Inferior parietal cortex (tissue), 1 donor: ENCODE data around the gene STIMATE.

Experiments
- DNase-seq: peaks from one replicate; pipeline ENCODE4 v3.0.0-alpha.2; 2016; ENCODE audit errors: extremely low spot score

STIMATE gene

DNA sequence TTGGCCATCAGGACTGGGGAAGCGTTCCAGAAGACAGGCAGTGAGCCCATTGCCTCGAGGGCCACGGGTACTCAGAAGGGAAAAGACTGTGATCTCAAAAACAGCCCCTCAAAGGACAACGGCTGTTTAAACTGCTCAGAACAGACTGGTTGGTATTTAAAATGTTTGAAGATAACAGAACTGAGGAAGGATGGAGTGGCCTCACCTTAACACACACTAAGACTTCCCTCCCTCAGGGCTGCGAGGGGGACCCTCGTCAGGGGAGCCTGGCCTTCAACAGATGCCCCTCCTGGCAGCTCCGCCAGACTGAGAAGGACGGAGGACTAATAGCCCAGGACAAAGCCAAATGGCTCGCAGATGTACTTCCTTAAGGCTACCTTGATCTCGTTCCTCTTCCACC, 2.6 kb downstream of the STIMATE start:
- DNase-seq = no peak

- DNase-seq = no peak
Measured at GRCh38 chr3:52893723-52894122, 3.6 kb downstream of the STIMATE start.

GRCh38 chr3:52892625-52893311, 4.6 kb downstream of the STIMATE start:
- DNase-seq = no peak

DNA sequence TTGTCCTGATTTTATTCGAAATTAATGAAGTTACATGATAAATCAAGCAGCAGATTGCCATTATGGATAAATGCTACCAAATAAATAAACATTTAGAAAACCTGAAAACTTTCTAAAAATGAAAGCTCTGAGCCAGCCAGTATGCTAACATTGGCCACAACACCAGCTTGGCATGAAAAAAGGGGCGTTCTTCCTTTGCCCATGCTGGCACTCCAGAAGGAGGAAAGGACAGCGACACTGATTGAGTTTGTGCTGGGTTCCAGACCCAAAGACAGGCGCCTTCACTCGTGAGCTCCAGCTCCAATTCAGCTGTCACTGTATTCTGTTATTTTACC, 5.1 kb downstream of the STIMATE start:
- DNase-seq = no peak

DNA sequence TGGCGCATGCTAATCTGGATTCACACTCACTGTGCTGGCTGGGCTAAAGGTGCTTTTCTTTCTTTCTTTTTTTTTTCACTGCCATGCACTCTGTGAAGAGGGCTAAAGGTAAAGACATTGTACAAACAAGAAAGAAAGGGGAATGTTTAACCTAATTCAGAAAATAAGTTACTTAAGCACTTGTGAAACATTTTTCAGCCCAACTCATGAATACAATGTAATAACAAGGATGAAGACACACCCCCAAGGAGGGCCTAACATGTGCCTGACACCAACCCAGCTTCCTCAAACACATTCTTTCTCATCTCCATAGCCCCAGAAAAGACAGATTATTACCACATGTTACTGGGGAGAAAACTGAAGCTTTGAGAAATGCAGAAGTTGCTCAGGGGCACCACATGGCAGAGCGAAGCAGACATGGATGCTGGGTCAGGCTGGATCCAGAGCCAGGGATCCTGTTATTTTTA, 5.7 kb downstream of the STIMATE start:
- DNase-seq = no peak

- DNase-seq = no peak
Measured at GRCh38 chr3:52891164-52891563, 6.2 kb downstream of the STIMATE start.

DNA sequence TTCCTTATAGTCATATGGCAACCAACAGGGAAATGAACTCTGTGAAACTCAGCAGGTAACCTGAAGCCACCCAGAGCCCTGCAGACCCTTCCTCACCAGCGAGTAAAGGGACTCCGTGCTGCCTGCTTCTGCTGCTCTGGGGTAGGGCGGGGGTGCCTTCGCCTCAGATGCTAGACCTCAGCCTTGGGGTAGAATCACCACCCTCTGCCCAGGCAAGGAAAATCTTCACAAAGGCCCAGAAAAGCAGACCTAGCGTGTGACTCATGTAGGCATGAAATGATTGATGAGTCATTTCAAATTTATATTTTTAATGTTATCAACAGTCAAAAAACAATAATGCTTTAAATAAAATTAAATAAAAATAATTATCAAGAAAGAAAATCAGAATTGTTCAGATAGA, 6.6 kb downstream of the STIMATE start:
- no peak for DNase-seq

DNA sequence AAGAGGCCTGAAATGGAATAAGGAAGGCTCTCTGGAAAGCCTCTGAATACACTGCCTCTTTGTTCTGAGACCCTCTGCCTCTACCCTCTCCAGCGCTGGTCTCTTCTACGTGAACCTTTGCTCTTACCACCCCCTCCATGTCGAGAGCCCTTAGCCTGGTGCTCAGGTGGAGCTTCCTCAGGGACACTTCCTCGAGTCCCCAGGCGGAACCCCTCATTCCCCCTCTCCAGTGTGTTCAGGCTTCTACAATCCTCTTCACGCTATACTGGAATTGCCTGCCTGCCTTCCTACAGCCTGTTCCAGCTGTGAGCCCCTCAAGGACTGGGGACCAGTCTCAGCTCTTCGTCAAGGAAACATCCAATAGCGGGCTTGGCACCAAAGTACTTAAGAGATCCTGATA, 7.4 kb downstream of the STIMATE start:
- DNase-seq = no peak

- no peak for DNase-seq
Measured at GRCh38 chr3:52887166-52887565, 10.2 kb downstream of the STIMATE start.

DNA sequence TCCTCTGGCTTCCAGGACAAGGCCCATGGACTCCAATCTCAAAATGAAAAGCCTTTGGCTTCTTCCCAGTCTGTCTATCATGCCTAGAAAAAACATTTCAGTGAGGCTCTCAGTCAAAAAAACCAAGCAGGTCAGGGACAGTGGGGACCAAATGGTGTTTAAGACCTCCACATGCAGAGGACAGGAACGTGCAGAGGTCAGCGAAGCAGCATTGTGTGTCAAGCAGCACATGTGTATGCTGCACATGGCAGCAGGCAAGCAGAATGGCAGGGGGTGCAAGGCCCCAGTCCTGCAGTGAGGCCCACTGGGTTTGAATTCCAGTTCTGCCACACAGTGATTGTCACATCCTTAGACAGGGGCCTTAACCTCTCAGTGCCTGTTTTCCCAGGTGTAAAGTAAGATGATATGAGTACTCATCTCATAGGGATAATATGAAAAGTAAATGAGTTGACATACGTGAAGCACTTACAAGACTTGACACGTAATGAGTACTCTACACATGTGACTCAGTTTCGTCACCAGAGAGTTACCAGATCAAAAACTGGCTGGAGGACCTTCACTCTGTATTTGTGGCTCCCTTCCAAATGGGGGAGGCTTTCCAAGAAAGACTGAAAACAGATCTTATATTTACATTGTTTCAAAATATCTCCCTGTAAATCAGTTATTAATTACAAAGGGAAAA, 11.2 kb downstream of the STIMATE start:
- no peak for DNase-seq

GRCh38 chr3:52882377-52882776, 15.0 kb downstream of the STIMATE start:
- no peak for DNase-seq

DNA sequence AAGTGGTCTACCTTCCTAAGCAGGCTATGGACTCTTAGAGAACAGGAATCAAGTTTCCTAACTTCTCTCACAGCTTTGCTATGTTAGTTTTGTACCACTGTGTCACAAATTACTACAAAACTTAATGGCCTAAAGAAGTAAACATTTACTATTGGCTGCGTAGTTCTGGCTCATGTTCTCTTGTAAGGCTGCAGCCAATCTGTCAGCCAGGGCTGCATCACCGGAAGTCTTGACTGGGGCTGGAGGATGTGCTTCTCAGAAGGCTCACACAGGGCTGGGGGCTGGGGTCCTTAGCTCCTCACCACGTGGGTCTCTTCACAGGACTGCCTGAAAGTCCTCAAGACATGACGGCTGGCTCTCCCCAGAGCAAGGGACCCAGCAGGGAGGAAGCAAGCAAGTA, 15.5 kb downstream of the STIMATE start:
- DNase-seq = no peak

GRCh38 chr3:52880474-52880873, 16.9 kb downstream of the STIMATE start:
- no peak for DNase-seq

DNA sequence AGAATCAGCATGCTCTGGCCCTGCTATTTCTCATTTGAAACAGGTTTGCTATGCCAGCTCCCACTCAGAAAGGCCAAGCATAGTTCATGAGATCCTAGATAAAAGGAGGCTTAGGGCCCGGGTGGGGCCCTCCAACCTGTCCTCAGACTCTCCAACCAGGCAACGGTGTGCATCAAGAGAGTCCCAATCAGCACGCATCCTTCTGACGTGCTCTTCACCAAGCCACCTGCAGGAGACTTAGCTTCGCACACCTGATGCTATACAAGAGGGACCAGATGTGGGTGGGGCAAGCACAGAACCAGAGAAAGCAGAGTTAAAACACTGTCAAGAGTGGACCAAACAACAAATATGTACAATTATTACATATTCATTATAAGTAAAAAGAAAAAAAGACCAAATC, 17.3 kb downstream of the STIMATE start:
- DNase-seq = no peak

- no peak for DNase-seq
Measured at GRCh38 chr3:52879581-52879980, 17.8 kb downstream of the STIMATE start.

- DNase-seq = no peak
Measured at GRCh38 chr3:52879090-52879489, 18.3 kb downstream of the STIMATE start.

DNA sequence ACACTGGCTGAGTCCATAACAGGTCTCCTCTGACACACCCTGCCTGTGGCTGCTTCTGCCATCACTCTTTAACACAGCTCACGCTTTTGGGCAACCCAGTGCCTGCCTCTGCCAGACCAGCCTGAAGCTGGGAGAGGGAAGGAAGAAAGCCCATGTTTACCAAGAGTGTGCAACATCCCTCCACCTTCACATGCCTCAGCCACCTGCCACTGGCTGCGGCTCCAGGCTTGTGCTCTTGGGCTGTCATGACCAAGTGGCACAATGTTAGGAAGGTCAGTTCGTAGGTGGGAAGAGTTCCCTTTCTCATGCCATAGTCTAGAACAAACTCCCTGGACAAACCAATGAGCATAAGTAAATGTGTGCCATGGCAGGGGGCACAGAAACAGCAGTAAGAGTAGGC, 20.3 kb downstream of the STIMATE start:
- no peak for DNase-seq

DNA sequence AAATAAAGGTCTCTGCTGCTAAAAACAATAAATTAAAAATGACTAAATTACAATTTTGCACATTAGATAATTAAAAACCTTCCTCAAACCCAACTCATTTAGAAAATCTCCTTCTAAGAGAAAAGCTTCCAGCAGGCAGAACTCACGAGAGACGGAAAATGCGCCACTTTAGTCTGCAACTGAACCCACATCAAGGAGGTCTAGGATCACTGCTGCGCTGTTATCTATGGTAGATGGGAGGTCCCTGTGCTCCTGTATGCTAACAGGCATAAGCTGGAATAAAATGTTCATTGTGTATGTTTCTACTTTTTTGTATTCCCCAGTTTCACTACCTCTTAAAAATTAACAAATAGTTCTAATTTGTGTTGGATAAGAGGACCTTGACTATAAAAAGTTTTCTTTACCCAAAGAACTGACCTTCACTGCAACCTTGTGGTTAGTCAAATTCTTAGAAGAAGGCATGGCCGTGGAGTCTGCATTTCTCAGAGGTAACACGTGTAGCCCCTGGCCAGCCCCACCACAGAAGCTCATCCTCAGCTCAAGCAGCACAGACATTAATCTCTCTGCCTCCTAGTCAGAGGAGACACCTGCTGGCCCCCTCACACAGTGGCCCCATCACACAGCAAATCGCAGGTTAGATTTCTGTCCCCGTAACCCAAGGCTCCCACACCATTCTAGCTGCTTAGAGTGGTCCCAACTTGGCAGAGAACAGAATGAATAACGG, 22.3 kb downstream of the STIMATE start:
- no peak for DNase-seq

GRCh38 chr3:52874160-52874701, 23.1 kb downstream of the STIMATE start:
- DNase-seq = no peak

DNA sequence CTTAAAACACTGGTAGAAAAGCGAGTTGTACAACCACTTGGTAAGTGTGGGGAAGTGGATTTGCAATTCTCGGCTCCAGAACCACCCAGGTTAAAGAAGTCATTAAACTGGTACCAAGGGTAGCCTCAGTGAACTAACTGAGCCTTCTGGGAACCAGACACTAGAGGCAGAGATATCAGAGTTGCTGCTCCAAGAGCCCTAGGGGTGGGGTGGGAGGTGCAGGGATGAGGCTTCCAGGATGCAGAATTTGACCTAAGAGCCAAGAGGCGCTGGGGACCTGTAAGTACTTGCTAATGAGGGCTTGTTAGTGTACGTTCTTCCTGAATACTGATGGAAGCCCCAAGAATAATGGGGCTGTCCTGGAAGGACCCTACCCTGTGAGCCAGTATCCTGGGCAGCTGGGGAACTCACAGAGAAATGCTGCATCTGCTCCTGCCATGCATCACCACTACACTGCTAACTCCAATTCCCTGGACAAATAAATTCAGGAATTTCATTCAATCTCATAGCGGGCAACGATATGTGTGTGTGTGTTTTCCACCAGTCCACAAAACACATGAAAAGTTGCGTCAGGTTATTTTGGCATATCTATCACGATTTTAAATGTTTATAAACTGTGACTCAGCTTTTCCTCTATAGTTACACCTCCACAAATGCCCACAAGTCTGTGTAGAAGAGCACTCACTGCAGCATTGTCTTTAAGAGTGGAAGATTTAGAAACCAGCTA, 23.8 kb downstream of the STIMATE start:
- DNase-seq = no peak

DNA sequence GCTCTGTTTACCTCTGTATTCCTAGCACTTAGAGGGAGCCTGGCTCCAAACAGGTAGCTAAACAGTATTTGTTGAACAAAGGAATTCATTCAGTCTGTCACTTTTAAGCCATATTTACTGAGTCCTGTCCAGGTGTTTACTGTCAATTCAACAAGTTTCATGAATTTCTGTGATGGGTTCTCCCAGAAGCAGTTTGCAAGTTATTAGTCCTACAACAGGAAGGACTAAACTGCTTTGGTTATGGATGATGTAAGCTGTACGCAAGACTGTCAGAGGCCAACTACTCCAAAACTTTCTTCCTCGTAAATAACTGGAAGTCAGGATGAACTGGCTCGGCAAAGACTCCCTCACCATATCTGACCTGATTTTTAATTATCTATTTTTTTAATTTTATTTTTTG, 25.1 kb downstream of the STIMATE start:
- no peak for DNase-seq

DNA sequence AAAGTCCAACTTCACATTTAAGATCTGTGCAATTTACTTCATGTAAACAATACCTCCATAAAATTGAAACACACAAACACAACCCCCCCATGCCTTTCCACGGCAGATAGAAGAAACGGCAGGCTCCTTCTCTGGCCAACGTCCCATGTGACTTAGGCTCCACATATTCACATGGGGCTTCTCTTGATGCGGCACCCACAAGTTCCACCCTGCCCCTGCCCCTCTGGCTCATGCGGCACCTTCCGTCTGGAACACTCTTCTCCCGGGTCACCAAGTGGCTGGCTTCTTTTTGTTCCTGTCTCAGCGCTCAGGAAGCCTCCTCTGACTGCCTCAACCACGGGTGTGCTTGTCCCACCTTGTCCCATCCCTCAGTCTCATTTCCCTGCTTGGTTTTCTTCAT, 25.6 kb downstream of the STIMATE start:
- no peak for DNase-seq
